ENCODE results near the gene PCDHA5.
"Not testable (repeated sequence)": the region's sequence is repeated elsewhere in the genome, so short reads cannot be mapped to it uniquely, and the experiment has no call there.

The PCDHA5 gene

GRCh38 chr5:140821375-140822280, at the start of gene PCDHA5:
Gene PCDHA5 (plus strand): TSS chr5:140821613.
- no peak for DNase-seq

DNA sequence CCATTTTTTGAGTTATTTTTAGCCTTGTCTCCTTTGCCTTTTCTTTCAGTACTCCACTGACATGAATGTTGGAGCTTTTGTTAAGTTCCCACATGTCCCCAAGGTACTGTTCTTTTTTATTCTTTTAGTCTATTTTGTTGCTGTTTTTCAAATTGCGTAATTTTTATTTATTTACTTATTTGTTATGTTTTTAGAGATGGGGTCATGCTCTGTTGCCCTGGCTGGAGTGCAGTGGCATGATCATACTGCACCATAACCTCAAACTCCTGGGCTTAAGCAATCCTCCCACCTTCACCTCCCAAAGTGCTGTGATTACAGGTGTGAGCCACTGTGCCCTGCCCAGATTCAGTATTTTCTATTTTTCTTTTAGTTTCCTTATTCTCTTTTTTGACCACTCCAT, 40.9 kb upstream of the PCDHA5 start:
- no peak for DNase-seq

DNA sequence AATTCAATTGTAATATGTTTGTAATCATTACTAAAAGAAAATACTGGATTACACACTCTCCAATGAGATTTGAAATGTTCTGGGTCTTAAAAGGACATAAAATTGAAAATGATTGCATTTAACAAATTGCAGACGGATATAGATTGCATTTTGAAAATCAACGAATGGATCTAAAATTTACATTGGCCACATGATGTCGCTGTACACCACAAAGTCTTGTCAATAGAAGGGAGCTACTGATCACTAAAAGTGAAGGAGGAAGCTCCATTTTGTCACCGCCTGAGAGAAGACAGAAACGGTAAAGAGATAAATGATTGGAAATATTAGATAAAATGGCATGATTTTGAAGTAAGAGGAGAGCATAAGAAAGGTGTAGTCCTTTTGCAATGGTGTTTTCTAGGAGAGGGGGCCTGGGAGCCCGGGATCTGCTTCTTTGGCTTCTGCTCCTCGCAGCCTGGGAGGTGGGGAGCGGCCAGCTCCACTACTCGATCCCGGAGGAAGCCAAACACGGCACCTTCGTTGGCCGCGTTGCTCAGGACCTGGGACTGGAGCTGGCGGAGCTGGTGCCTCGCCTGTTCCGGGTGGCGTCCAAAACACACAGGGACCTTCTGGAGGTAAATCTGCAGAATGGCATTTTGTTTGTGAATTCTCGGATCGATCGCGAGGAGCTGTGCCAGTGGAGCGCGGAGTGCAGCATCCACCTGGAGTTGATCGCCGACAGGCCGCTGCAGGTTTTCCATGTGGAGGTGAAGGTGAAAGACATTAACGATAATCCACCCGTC, 35.3 kb upstream of the PCDHA5 start, which contains the start of gene PCDHA1:
PCDHA1 (plus strand) TSS at position 236 of the 782 bp plus-strand sequence.
- no peak for DNase-seq

DNA sequence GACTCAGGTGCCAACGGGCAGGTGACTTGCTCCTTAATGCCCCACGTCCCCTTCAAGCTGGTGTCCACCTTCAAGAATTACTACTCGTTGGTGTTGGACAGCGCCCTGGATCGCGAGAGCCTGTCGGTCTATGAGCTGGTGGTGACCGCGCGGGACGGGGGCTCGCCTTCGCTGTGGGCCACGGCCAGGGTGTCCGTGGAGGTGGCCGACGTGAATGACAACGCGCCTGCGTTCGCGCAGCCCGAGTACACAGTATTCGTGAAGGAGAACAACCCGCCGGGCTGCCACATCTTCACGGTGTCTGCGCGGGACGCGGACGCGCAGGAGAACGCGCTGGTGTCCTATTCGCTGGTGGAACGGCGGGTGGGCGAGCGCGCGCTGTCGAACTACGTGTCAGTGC, 34.0 kb upstream of the PCDHA5 start:
- DNase-seq: not testable (repeated sequence)

- DNase-seq: not testable (repeated sequence)
These were observed 33.4 kb upstream of the PCDHA5 start for GRCh38 chr5:140787849-140788504.

DNA sequence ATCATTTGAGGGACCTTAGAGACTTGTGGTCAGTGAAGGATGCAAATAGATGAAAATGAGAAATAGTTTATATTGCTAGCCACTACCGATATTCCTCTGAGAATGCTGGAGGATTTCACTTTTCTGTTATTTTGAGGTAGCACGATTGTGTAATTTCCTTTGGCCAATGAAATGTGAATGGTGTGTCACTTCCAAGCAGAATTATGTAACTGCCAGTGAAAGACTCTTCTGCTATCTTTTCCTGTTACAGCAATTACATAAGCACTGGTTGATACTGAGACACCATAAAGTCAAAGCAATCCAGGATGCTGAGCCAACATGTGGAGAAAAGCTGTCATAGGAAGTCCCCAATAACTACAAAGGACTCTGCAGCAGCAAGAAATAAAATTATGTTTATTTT, 30.3 kb upstream of the PCDHA5 start:
- no peak for DNase-seq

DNA sequence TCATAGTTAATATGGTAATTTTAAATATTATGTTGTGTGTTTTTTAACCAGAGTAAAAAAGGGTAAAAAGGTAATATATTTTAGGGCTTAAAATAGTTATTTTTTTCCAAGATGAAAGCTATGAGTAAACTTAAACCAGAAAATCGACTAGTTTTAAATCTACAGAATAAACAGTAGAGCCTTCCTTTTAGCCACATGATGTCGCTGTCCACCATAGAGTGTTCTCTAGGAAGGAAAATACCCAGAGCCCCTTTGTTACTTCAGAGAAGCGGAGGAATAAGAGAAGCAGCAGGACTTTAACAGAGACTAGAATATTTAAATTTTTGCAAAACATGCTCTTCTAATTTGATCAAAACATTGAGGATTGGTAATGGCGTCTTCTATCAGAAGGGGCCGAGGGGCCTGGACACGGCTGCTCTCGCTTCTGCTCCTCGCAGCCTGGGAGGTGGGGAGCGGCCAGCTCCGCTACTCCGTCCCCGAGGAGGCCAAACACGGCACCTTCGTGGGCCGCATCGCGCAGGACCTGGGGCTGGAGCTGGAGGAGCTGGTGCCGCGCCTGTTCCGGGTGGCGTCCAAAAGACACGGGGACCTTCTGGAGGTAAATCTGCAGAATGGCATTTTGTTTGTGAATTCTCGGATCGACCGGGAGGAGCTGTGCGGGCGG, 26.7 kb upstream of the PCDHA5 start, which contains the start of gene PCDHA2:
PCDHA2 (plus strand) TSS at position 258 of the 664 bp plus-strand sequence.
- no peak for DNase-seq

GRCh38 chr5:140795259-140795641, 26.2 kb upstream of the PCDHA5 start:
- no peak for DNase-seq

- DNase-seq: not testable (repeated sequence)
These were observed 25.2 kb upstream of the PCDHA5 start for GRCh38 chr5:140796072-140796717.

GRCh38 chr5:140796718-140797095, 24.7 kb upstream of the PCDHA5 start:
- DNase-seq: no peak

- peak; percentile 56 for DNase-seq
These were observed 20.5 kb upstream of the PCDHA5 start, which contains the start of gene PCDHA3 for GRCh38 chr5:140800816-140801493. Gene PCDHA3 (plus strand): TSS chr5:140801057.

DNA sequence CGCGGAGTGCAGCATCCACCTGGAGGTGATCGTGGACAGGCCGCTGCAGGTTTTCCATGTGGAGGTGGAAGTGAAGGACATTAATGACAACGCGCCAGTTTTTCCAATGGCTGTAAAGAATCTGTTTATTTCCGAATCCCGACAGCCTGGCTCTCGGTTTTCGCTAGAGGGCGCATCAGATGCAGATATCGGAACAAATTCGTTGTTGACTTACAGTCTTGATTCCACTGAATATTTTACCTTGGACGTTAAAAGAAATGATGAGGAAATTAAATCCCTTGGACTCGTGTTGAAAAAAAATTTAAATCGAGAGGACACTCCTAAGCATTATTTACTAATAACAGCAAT, 19.9 kb upstream of the PCDHA5 start:
- peak; percentile 49 for DNase-seq

DNA sequence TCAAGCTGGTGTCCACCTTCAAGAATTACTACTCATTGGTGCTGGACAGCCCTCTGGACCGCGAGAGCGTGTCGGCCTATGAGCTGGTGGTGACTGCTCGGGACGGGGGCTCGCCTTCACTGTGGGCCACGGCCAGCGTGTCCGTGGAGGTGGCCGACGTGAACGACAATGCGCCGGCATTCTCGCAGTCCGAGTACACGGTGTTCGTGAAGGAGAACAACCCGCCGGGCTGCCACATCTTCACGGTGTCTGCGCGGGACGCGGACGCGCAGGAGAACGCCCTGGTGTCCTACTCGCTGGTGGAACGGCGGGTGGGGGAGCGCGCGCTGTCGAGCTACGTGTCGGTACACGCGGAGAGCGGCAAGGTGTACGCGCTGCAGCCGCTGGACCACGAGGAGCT, 19.0 kb upstream of the PCDHA5 start:
- not testable (repeated sequence) for DNase-seq

- DNase-seq: no peak
These were observed 18.6 kb upstream of the PCDHA5 start for GRCh38 chr5:140802781-140803271.

DNA sequence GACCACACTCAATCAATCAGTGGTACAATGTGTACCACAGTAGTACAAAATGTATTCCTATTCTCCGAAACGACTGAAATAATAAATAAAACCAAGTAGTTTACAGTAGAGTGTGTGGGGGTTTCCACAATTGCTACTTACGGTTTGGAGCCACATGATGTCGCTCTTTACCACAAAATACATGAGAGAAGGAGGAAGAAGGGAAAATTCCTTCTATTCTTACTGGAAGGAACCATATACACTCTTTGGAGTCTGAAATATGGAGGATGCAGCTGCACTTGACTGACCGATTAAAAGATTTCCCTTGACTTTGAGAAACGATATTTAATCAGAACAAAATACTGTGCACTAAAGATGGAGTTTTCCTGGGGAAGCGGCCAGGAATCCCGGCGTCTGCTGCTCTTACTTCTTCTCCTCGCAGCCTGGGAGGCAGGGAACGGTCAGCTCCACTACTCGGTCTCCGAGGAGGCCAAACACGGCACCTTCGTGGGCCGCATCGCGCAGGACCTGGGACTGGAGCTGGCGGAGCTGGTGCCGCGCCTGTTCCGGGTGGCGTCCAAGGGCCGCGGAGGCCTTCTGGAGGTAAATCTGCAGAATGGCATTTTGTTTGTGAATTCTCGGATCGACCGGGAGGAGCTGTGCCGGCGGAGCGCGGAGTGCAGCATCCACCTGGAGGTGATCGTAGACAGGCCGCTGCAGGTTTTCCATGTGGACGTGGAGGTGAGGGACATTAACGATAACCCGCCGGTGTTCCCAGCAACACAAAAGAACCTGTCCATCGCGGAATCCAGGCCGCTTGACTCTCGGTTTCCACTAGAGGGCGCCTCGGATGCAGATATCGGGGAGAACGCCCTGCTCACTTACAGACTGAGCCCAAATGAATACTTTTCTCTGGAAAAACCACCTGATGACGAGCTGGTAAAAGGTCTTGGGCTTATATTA, 14.3 kb upstream of the PCDHA5 start, which contains the start of gene PCDHA4:
PCDHA4 (plus strand) TSS at position 235 of the 942 bp plus-strand sequence.
- no peak for DNase-seq

- DNase-seq: not testable (repeated sequence)
These were observed 13.0 kb upstream of the PCDHA5 start for GRCh38 chr5:140808241-140808888.

- DNase-seq: no peak
These were observed 12.5 kb upstream of the PCDHA5 start for GRCh38 chr5:140808889-140809291.

- no peak for DNase-seq
These were observed 842 bp downstream of the PCDHA5 start for GRCh38 chr5:140822281-140822629.

DNA sequence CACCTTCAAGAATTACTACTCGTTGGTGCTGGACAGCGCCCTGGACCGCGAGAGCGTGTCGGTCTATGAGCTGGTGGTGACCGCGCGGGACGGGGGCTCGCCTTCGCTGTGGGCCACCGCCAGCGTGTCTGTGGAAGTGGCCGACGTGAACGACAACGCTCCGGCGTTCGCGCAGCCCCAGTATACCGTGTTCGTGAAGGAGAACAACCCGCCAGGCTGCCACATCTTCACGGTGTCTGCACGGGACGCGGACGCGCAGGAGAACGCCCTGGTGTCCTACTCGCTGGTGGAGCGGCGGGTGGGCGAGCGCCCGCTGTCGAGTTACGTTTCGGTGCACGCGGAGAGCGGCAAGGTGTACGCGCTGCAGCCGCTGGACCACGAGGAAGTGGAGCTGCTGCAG, 1.6 kb downstream of the PCDHA5 start:
- not testable (repeated sequence) for DNase-seq

DNA sequence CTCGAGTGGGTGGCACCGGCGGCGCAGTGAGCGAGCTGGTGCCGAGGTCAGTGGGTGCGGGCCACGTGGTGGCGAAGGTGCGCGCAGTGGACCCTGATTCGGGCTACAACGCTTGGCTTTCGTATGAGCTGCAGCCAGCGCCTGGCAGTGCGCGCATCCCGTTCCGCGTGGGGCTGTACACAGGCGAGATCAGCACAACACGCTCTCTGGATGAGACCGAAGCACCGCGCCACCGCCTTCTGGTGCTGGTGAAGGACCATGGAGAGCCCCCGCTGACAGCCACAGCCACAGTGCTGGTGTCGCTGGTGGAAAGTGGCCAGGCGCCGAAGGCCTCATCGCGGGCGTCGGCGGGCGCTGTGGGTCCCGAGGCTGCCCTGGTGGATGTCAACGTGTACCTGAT, 2.1 kb downstream of the PCDHA5 start:
- DNase-seq: no peak
